Keratinocyte (primary cell): ENCODE measurements around the gene PLCH2.
"Not testable (repeated sequence)": the region's sequence is repeated elsewhere in the genome, so short reads cannot be mapped to it uniquely, and the experiment has no call there.

Experiments
- CTCF ChIP-seq, 3 experiments: IDR thresholded peaks in 1 of 3; conservative IDR thresholded peaks in 1 of 3; optimal IDR thresholded peaks in 1 of 3; 2 replicates in 2 of 3; 3 replicates in 1 of 3; pipeline versions ENCODE3 to v1.5.1; 2011; ENCODE audit warnings: low read length in 3 of 3, mild to moderate bottlenecking in 3 of 3, moderate library complexity in 2 of 3, control low read depth in 1 of 3, inconsistent platforms in 1 of 3; ENCODE audit not compliant: insufficient read depth in 2 of 3; ENCODE audit errors: extremely low read depth in 1 of 3
- EZH2 ChIP-seq: IDR thresholded peaks from one replicate; pipeline ENCODE4 v1.6.1; 2012; ENCODE audit warnings: inconsistent platforms, mild to moderate bottlenecking, low read length, moderate library complexity

GRCh38 chr1:2550309-2550861, 74.3 kb downstream of the PLCH2 start:
- TF ChIP-seq CTCF (optimal IDR thresholded peaks at IDR 0.05 in 1 of 3, IDR thresholded peaks at IDR 0.05 in 1 of 3, conservative IDR thresholded peaks at IDR 0.05 in 1 of 3; ENCODE audit: extremely low read depth in 1 of 3, insufficient read depth in 2 of 3, low read length in 3 of 3); EZH2: not testable (repeated sequence)
